T-helper 1 cell (primary cell): Measurements from ENCODE around the gene GTPBP8.

Experiments
- DNase-seq, 5 donors: peaks; one replicate each; pipeline ENCODE4 v3.0.0-alpha.2; 2012 to 2020
- total RNA-seq, 4 donors: gene quantifications; one replicate each; lab custom pipeline; 2026; lab: John Stamatoyannopoulos, UW

Gene GTPBP8
- 16.4 to 32.5 (median 19.7) reads per million in 4 donors for total RNA-seq

DNA sequence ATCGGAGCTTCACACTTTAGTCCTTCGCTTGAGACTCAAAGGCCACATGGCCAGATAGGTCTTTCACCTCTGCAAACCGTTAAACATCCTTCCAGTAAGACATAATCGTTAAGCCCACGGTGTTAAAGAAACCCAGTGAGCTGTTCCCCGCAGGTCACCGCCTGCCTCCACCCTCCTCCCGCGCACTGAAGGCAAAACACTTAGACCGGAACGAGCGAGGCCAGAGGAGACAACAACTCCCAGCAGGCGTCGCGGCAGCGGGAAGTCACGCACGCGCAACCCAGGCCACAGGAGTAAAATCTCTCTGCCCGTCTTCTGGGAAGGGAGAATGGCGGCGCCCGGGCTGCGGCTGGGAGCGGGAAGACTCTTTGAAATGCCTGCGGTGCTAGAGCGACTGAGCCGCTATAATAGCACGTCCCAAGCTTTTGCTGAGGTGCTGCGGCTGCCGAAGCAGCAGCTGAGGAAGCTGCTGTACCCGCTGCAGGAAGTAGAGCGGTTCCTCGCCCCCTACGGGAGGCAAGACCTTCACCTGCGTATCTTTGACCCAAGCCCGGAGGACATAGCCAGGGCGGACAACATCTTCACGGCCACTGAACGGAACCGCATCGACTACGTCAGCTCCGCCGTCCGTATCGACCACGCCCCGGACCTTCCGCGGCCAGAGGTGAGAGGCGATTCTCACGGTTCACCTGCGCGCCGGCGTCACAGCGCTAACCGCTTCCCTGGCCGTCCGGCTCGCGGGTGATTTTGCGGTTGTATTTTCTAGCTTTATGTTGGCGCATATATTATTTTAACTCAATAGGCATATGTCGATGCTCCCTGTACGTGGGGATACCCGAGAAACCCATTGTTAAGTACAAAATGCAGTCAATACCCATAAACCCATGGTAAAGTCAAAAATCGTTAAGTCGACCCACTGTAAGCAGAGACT is at the start of gene GTPBP8:
TSS of gene GTPBP8 (plus strand) at position 313 of the 931 bp plus-strand sequence. CDS start at position 329, 16 bp downstream.
- DNase-seq = peak; percentile 62 to 92 (median 76)

- DNase-seq = no peak
Observed at GRCh38 chr3:112948346-112948838, 42.4 kb upstream of the GTPBP8 start.

DNA sequence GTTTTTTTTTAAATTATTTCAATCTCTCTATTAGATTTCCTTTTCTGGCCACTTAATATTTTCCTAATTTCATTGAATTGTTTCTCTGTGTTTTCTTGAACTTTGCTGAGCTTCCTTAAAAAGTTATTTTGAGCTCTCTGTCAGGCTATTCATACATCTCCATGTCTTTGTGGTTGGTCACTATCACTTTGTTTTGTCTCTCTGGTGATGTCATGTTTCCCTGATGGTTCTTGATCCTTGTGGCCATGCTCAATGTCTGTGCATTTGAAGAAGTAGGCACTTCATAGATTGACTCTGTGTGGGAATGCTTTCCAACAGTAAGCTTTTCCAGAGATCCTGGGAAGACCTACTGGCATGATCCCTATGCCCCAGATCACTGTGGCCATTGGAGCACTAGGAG is 34.4 kb upstream of the GTPBP8 start:
- DNase-seq = no peak

DNA sequence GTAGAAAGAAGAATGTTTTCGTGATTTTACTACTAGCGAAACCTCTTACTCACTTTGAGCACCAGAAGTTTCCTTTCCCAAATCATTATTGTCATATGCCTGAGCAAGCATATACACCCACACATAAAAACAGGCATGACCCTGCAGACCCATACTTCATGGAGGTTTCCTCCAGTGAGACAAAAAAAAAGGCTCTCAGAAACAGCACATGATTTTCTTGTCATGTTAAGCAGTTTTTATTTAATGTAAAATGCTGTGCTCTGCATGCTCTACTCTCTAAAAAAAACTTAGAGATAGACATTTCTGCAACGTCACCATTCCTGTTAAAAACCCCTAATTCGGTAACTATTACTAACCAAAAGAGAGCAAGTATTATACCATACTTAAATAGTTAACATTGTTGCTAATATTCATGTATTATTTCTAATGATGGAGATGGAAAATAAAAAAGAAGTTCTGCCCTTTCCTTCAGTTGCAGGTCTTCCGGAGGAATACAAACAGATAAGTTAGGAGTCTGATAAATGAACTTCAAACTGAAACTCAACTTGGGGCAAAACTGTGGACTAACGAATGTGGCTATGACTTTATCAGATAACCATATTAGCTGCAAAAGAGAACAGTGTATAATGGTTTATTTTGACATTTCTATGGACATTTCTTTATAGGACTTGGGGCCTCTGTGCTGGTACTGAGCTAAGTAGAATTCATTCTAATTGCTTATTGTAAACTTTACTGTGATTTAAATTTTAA is 31.8 kb upstream of the GTPBP8 start:
- DNase-seq = peak in 1 of 5 donors; percentile 47

DNA sequence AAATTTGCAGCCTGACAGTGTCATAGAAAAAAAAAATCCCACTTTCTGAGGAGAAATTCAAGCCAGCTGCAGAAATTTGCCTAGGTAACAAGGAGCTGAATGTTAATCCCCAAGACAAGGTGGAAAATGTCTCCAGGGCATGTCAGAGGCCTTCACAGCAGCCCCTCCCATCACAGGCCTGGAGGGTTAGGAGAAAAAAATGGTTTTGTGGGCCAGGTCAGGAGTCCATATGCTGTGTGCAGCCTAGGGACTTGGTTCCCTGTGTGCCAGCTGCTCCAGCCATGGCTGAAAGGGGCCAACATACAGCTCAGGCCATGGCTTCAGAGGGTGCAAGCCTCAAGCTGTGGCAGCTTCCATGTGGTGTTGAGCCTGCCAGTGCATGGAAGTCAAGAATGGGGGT is 27.1 kb upstream of the GTPBP8 start:
- DNase-seq = no peak

- no peak for DNase-seq
Observed at GRCh38 chr3:112965656-112966055, 25.1 kb upstream of the GTPBP8 start.

DNA sequence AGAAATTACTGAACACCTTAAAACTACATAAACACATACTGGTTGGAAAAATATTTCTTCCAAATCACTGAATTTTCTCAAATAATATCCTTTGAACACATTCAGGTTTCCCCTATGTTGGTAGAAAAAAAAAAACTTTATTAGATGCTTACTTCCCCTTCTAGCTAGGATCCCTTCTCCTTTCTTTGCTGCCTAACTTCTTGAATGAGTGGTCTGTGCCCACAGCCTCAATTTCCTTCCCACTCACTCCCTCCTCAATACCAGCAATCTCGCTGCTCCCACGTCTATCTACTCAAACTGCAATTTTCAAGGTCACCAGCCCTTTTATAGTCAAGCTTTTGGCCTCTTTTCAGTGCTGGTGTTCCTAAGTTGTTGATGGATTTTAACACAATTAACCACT is 24.2 kb upstream of the GTPBP8 start:
- DNase-seq = no peak

DNA sequence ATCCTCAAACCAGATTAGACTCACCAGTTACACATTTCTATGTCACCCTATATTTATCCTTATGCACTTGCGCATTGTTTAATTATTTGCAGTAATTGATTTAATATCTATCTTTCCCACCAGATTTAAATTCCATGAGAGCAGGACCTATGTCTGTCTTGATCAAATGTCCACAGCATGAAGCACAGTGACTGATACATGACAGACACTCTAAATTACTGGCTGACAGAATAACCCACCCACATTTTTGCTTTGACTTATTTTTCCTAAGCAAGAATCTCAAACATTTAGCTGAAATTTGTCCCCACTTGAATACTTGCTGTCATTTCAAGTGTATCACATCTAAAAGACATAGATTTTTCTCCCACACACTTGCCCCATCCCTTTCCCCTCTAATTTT is 23.4 kb upstream of the GTPBP8 start:
- DNase-seq = no peak

- DNase-seq = no peak
Observed at GRCh38 chr3:112967828-112968227, 23.0 kb upstream of the GTPBP8 start.

DNA sequence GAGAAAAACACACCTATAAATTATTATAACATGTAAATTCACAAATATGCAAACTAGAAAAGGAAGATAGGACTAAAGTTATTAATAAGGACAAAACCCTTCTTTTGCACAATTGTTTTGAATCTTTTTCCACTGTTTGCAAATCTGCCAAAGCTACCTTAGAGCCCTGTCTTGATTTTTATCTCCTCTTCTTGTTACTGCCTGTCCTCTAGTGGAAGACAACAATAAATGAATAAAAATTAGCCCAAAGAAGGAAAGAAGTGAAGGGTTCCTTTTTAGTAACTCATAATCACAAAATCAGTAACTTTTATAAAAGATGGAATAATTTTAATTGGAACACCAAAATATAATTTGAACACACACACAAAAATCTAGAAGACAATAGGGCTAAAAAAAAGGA is 18.6 kb upstream of the GTPBP8 start:
- DNase-seq = no peak

GRCh38 chr3:112973325-112974177 is 17.2 kb upstream of the GTPBP8 start:
- peak in 2 of 5 donors; percentile 32 to 62 for DNase-seq

DNA sequence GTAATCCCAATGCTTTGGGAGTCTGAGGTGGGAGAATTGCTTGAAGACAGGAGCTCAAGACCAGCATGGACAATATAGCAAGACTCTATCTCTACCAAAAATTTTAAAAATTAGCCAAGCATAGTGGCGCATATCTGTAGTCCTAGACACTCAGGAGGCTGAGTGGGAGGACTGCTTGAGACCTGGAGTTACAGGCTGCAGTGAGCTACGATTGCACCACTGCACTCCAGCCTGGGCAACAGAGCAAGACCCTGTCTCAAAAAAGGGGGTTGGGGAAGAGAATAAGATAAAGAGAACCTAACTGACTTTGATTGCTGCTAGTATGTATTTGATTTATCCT is 16.6 kb upstream of the GTPBP8 start:
- no peak for DNase-seq

DNA sequence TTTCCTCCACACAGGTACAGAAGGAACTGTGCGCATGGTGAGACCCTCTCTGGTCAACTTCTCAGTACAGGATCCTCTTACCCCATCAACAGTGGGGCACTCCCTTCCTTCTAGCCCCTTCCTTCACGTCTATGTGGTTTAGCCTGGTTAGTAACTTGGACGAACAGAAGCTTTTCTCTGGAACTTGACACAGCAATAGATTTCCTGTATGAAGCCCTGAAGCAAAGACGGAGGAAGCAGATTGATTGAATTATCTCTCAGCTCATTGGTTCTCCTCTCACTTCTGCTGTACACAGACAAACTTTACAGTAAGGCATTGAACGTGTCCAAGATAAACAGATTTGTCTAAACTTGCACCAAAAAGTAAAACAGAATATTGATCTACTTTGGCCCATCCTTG is 15.9 kb upstream of the GTPBP8 start, which contains the start of gene CD200R1:
TSS of gene CD200R1 (minus strand) at position 210 of the 400 bp plus-strand sequence. CDS start 246 bp downstream, outside the sequence.
- DNase-seq = peak in 1 of 5 donors; percentile 36

DNA sequence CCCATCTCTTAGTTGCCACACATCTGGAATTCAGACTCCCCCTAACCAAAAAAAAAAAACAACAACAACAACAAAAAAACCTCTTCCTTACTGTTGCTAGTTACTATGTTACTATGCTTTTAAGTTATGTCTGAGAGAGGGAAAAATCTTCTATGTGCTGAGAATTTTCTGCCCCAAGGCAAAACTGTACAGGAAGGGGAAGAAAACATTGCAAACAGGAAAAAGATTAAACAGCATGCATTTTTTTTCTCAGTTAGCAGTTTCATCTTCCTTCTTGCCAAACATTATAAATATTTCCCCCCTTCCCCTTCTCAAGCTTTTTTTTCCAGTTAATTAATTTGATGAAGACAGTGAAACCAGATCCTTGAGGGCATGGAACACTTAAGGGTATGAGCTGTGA is 14.8 kb upstream of the GTPBP8 start:
- DNase-seq = no peak

DNA sequence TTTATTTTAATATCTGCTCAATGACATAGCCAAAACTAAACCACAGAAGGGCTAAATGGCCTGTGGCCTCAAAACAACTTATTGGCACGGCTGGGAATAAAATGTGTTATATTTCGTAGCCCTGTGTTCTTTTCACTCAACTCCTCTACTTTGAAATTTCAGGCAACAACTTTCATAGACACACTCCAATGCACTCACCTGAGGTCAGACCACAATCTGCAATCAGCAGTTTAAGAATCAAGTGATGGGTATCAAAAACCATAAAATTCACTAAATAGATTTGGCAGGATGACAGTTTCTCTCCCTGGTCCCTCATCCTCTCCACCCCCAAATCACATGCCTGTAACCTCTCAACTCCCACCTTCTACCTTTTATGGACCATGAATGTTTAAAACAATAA is 13.8 kb upstream of the GTPBP8 start:
- DNase-seq = no peak

DNA sequence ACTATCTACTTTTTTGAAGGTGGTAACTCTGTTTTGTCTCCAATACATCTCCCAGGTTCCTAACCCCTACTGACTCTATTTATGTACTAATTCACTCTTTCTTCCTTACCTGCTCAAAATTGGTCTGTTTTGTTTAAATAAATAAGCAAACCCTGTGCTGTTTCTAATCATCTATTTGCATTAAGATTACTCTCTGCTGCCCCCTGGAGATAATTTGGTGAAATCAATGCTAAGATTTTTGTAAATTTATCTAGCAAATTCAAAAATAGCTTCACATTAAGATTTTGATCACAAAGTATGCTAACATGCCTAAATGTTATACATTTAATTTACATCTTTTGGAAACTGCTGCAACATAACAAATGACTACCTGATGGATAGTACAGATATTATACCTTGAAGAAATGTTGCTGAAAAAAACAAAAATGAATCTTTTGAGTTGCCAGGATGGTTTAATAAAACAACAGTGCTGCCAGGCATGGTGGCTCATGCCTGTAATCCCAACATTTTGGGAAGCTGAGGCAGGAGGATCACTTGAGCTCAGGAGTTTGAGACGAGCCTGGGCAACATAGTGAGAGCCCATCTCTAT is 11.4 kb upstream of the GTPBP8 start:
- DNase-seq = peak in 2 of 5 donors; percentile 23 to 47

DNA sequence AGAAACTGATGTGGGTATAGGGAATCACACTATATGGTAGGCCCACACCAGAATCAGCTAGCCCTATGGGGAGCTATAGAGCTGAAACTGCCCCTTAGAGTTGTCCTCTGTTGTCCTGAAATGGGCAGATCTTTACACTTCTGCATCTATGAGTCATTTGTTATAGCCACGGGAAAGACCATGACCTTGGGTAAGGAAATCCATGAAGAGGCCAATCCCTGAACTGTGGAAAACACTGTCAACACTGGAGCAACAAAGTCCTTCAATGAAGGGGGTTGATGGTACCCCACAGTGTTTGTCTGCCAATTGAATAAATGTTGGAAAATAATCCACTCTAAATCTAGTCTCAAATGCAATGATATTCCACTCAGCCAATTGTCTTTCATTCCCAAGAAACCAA is 10.7 kb upstream of the GTPBP8 start:
- no peak for DNase-seq

- DNase-seq = no peak
Observed at GRCh38 chr3:112982710-112983109, 8.1 kb upstream of the GTPBP8 start.

DNA sequence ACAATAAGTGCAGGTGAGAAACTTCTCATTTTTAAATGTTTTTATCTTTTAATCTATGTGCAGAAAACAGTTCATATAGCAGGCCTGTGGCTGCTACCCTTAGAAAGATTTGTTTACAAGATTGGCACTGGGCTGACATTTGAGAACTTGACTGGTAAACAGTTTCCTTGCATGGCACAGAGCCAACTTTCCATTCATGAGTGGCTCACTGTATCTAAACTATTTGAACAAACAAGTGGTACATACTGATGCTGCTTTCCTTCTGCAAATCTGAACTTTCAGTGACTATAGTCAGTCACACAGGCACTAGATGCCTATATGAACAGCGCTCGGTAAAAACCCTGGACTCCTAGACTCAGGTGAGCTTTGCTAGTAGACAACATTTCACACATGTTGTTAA is 6.3 kb upstream of the GTPBP8 start:
- peak in 4 of 5 donors; percentile 19 to 43 (median 38) for DNase-seq

DNA sequence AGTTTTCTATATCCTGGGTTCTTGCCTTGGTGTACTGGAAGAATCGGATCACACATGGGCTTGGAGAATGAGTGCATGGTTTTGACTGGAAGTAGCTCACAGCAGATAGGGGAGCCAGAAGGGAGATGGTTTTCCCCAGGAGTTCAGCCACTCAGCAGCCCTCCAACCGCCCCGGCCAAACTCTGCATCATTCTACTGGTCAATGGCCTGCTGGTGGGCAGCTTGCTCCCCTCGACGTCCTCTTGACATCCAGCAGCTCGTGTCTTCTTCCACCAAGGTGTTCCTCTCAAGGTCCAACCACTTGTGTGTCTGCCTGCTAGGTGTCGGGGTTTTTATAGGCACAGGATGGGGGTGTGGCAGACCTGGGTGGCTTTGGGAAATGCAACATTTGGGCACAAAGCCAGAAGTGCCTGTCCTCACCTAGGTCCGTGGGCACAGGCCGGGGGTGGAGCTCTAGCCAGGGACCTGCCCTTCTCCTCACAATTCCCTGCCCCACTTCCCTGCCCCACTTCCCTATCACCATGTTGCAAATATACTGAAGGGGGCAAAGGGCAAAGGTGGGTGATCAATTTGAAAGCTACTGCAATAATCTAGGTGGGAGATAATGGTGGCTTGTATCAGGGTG is 3.0 kb upstream of the GTPBP8 start:
- no peak for DNase-seq

- DNase-seq = no peak
Observed at GRCh38 chr3:112995800-112996199, 5.0 kb downstream of the GTPBP8 start.

DNA sequence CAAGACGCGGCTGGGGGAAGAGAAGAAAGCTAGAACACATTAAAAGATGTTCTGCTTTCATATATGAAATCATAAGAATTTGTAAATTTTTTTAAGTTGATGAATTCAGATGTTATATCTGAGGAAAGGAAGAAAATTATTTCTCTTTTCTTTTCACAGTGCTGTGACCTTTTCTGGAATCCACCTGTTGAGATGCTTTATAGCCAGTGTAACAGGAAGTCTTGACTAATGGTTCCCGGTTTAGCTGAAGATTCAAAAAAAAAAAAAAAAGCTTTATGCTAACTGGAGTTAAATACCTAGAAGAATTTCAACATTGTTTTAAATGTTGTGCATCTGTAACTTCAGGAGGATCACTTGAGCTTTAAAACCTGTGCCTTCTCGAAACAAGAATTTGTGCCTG is 9.9 kb downstream of the GTPBP8 start:
- no peak for DNase-seq
